Lower leg skin (tissue), 4 donors: ENCODE measurements around the gene ANKRD35. TPM values are rescaled to one million over a fixed set of nuclear protein-coding genes. Genes with fewer than 3 reads are reported as not detected.
"Not testable (repeated sequence)": the region's sequence is repeated elsewhere in the genome, so short reads cannot be mapped to it uniquely, and the experiment has no call there.

Experiments used
- DNase-seq, 2 donors: peaks; one replicate each; pipeline ENCODE4 v3.0.0-alpha.2; 2019; ENCODE audit warnings: low spot score in 2 of 2
- H3K4me3 ChIP-seq: fragments of 200-600 bp; sonication (generic); 2 replicates; pipeline ENCODE4 v1.5.1; 2017; ENCODE audit warnings: mild to moderate bottlenecking, low read depth; ENCODE audit not compliant: poor library complexity, severe bottlenecking
- POLR2A ChIP-seq, 2 donors: fragments of 450-650 bp; IDR thresholded peaks; one replicate each; pipeline ENCODE4 v1.6.1; 2016 to 2017; ENCODE audit warnings: antibody characterized with exemption in 2 of 2, mild to moderate bottlenecking in 1 of 2, moderate library complexity in 1 of 2
- WGBS, 2 donors: methylation state at CpG; one replicate each; pipeline ENCODE4 v1.1.5; 2018; 5-methylcytosine and 5-hydroxymethylcytosine counted together
- intact Hi-C: fragments of 100-400 bp; cut with DNase I; formaldehyde crosslinking; loops from one replicate; pipeline ENCODE4 v1.15.0; 2023; ENCODE audit warnings: low total_unique reads
- total RNA-seq, 4 donors: library from RNA; depleted of rRNA; stranded (reverse); fragments of >200 nt; gene quantifications; one replicate each; pipeline ENCODE4 v1.1.0, GENCODE V29; 2016
- TF ChIP-seq, protein P1 (sequence below), 3 donors: fragments of 450-650 bp; IDR thresholded peaks; one replicate each; pipeline ENCODE4 v1.5.1; 2016; ENCODE audit warnings: antibody characterized with exemption in 3 of 3, mild to moderate bottlenecking in 3 of 3, moderate library complexity in 2 of 3

Gene ANKRD35
- total RNA-seq, 4 donors from 2014 or later = 32.2 to 68.6 (median 48.4) TPM

DNA sequence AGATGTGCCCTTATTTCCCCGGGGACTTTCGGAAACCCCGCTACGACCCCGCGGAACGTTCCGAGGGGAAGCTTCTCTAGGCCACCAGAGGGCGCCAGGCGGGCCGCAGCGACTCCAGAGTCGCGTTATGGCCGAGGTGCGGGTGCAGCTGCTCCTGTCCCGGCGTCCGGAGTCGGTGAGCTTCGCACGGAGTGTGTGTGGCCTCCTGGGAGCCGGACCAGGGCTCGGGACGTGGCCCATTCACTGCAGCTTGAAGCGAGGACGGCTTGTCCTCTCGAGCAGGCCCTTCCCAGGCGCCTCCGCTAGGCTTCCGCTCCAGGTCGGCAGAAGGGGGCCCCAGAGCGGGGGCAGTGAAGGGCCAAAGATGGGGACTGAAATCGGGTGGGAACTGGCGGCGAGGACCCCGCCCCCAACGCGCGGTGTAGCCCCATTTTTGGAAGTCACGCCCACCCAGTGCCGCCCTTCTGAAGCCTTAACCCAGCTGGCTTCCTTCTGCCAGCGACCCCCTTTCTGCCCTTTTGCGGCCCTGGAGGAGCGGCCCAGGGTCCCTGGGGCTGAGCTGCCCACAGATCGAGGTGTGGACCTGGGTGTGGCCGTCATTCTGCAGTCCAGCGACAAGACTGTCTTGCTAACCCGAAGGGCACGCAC lies 40.0 kb downstream of the ANKRD35 start, which contains the start of gene NUDT17:
NUDT17 (plus strand) TSS at position 117 of the 648 bp plus-strand sequence; CDS start at position 128, 11 bp downstream.
- H3K4me3 ChIP-seq = peak within 1 kb of the TSS; percentile 39
- DNase-seq = peak; percentile 67 to 95
- 1% methylated on average over 33 to 49 of the region's 50 CpGs for WGBS, 2 donors
- no peak for TF ChIP-seq POLR2A (IDR thresholded peaks at IDR 0.05)
- TF ChIP-seq, protein P1, sequence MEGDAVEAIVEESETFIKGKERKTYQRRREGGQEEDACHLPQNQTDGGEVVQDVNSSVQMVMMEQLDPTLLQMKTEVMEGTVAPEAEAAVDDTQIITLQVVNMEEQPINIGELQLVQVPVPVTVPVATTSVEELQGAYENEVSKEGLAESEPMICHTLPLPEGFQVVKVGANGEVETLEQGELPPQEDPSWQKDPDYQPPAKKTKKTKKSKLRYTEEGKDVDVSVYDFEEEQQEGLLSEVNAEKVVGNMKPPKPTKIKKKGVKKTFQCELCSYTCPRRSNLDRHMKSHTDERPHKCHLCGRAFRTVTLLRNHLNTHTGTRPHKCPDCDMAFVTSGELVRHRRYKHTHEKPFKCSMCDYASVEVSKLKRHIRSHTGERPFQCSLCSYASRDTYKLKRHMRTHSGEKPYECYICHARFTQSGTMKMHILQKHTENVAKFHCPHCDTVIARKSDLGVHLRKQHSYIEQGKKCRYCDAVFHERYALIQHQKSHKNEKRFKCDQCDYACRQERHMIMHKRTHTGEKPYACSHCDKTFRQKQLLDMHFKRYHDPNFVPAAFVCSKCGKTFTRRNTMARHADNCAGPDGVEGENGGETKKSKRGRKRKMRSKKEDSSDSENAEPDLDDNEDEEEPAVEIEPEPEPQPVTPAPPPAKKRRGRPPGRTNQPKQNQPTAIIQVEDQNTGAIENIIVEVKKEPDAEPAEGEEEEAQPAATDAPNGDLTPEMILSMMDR (IDR thresholded peaks at IDR 0.05) = peak in 1 of 3 donors; percentile 82
- intact Hi-C loops = loop anchor here (5.0 kb wide), 2 partner anchors 62 to 167 kb away; no protein-coding TSS in a partner anchor

DNA sequence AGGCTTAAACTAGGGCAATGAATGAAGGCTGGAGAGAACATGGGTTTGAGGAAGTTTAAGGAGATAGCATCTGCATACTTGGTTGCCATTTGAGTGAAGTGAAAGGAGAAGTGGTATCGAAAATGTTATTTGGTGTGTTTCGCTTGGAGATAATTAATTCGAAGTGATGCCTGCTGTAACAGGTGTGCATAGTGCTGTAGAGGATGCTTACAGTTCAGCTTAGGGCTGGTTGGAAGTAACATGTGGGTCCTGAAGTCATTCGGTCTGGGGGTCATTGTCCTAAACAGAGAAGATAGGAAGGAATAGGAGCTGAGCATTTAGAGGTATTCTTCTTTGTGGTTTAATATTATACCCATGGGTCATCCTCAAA lies 40.5 kb downstream of the ANKRD35 start:
- WGBS, 2 donors = 8 to 11% methylated on average over 4 of the region's 4 CpGs
- intact Hi-C loops = loop anchor here (5.0 kb wide), 2 partner anchors 62 to 167 kb away; no protein-coding TSS in a partner anchor
- no peak for TF ChIP-seq POLR2A (IDR thresholded peaks at IDR 0.05)
- TF ChIP-seq, protein P1 (IDR thresholded peaks at IDR 0.05) = no peak
- no peak overlapping the region for H3K4me3 ChIP-seq
- DNase-seq = no peak

DNA sequence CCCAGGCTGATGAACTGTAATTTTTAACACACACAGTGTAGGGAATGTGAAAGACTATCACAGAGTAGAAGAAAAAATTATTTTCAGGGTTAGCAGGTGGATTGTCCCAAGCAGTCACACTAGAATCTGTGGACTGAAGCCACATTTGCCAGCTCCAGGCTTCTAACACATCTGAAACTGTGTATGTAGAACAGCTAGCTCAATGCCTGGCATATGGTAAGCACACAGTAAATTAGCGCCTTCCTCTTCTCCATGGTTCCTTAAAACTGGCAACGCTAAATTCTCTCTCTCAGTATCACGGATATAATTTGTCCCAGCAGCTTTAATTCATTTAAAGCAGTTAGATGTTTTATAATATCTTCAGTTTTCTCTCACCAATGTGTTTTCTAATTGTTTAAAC lies 42.6 kb downstream of the ANKRD35 start:
- no peak overlapping the region for H3K4me3 ChIP-seq
- WGBS, 2 donors = 70 to 79% methylated on average over 3 of the region's 3 CpGs
- TF ChIP-seq POLR2A (IDR thresholded peaks at IDR 0.05) = no peak
- TF ChIP-seq, protein P1 (IDR thresholded peaks at IDR 0.05) = no peak
- DNase-seq = no peak
- intact Hi-C loops = no loop called here

DNA sequence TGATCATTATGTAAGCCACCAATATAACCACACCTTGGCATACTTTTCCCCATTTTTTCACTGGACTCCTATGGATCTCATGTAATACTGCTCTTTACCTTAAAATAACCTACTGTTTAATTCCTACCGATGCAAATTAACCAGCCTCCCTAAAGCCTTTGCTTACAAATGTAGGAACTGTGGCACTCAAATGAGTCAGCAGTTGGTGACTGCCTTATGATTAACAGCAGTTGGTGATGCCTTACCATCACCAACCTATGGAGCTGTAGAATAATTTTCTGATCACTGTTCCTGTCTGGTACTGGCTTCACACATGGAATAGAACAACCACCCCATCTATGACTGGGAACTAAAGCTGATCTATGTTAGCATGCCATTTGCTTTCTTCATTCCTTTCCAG lies 48.0 kb downstream of the ANKRD35 start:
- no peak for DNase-seq
- no peak overlapping the region for H3K4me3 ChIP-seq
- intact Hi-C loops = no loop called here
- TF ChIP-seq POLR2A (IDR thresholded peaks at IDR 0.05) = no peak
- TF ChIP-seq, protein P1 (IDR thresholded peaks at IDR 0.05) = no peak
- 100% methylated on average over 1 of the region's 1 CpG for WGBS, 2 donors

DNA sequence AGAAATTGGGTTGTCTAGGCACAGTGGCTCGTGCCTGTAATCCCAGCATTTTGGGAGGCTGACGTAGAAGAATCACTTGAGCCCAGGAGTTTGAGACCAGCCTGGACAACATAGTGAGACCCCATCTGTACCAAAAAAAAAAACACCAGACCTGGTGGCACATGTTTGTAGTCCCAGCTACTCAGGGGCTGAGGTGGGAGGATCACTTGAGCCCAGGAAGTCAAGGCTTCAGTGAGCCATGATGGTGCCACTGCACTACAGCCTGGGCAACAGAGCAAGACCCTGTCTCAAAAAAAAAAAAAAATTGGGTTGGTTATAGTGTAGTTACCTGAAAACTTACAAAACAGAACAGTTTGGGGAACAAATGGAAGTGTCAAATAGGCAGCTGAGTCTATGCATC lies 54.9 kb downstream of the ANKRD35 start:
- 100% methylated on average over 2 of the region's 2 CpGs for WGBS, 2 donors
- H3K4me3 ChIP-seq, intact Hi-C loops: not testable (repeated sequence)

DNA sequence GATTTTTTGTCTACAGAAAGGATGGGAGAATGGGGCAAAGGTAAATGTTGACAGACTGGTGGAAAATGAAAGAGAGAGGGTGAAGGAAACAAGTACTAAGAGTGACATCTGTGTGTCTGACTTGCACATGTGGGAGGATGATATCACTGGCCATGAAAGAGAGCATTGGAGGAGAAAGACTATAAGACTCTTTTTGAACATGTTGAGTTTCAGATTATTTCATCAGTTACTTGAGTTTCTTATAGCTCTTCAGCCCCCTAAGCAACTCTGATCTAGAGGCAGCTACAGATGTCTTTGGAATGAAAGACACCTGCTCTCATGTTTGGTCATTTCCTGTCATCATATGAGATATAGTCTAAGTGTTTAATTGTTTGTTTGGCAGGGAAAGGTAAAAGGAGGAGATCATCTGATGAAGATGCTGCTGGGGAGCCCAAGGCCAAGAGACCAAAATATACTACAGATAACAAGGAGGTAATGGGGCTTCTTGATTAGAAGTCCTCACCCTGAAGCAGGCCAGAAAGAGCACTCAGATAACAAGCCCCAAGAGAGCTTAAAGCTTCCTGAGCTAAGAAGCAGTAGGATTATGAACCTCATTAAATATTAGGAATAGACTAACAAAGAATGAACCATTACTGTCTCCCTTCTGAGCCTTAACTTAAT lies 57.2 kb downstream of the ANKRD35 start:
- H3K4me3 ChIP-seq = no peak overlapping the region
- TF ChIP-seq POLR2A (IDR thresholded peaks at IDR 0.05) = no peak
- TF ChIP-seq, protein P1 (IDR thresholded peaks at IDR 0.05) = no peak
- DNase-seq = no peak
- intact Hi-C loops = no loop called here

More for the DNA sequence above, 54.9 kb downstream of the ANKRD35 start:
- DNase-seq = not testable (repeated sequence)
